Endothelial cell (in vitro differentiated cells): Measurements from ENCODE around the gene ADARB2. TPM values are rescaled to one million over a fixed set of nuclear protein-coding genes. Genes with fewer than 3 reads are reported as not detected.

Experiments used
- DNase-seq: peaks from one replicate; pipeline ENCODE4 v3.0.0; 2021; ENCODE audit warnings: low spot score
- H3K27ac Mint-ChIP-seq: one replicate; pipeline ENCODE4 v1.8.0; 2021; ENCODE audit warnings: mixed read lengths, inconsistent platforms; ENCODE audit not compliant: unreplicated experiment
- H3K27me3 Mint-ChIP-seq: one replicate; pipeline ENCODE4 v1.8.0; 2021; ENCODE audit warnings: mild to moderate bottlenecking, moderate library complexity, mixed read lengths, inconsistent platforms; ENCODE audit not compliant: unreplicated experiment
- H3K36me3 Mint-ChIP-seq: one replicate; pipeline ENCODE4 v1.8.0; 2021; ENCODE audit warnings: mild to moderate bottlenecking, low read depth, mixed read lengths, inconsistent platforms; ENCODE audit not compliant: unreplicated experiment
- H3K4me1 Mint-ChIP-seq: one replicate; pipeline ENCODE4 v1.8.0; 2021; ENCODE audit warnings: mild to moderate bottlenecking, mixed read lengths, inconsistent platforms; ENCODE audit not compliant: unreplicated experiment
- H3K4me3 Mint-ChIP-seq: one replicate; pipeline ENCODE4 v1.8.0; 2021; ENCODE audit warnings: mild to moderate bottlenecking, mixed read lengths, inconsistent platforms; ENCODE audit not compliant: unreplicated experiment
- H3K9me3 Mint-ChIP-seq: one replicate; pipeline ENCODE4 v1.8.0; 2021; ENCODE audit warnings: mixed read lengths, inconsistent platforms; ENCODE audit not compliant: unreplicated experiment
- CTCF ChIP-seq: fragments of 200-600 bp; sonication (generic); IDR thresholded peaks from one replicate; pipeline ENCODE4 v1.5.0; 2021; ENCODE audit warnings: antibody characterized with exemption; ENCODE audit not compliant: unreplicated experiment
- total RNA-seq: library from RNA; stranded (reverse); fragmentation: NEBNext Ultra II Directional; extraction: Animal tissue kit (Norgen Biotek cat#: 25700); gene quantifications from one replicate; pipeline ENCODE4 v1.2.1, GENCODE V29; 2021; ENCODE audit not compliant: unreplicated experiment

The ADARB2 gene
- total RNA-seq, 1 donor from 2014 or later, result 54.9 TPM

- DNase-seq, result no peak
- no peaks in the 10 kb centered on the region for H3K9me3 Mint-ChIP-seq
- TF ChIP-seq CTCF, result no peak
- H3K4me3 Mint-ChIP-seq, result no peak overlapping the region
- no peak overlapping the region for H3K27ac Mint-ChIP-seq
- H3K36me3 Mint-ChIP-seq, result no peaks in the 10 kb centered on the region
- no peaks in the 10 kb centered on the region for H3K4me1 Mint-ChIP-seq
- no peaks in the 10 kb centered on the region for H3K27me3 Mint-ChIP-seq
Measured at GRCh38 chr10:1498746-1499358, 238.5 kb downstream of the ADARB2 start.

GRCh38 chr10:1495915-1496517, 241.3 kb downstream of the ADARB2 start:
- no peaks in the 10 kb centered on the region for H3K36me3 Mint-ChIP-seq
- H3K4me3 Mint-ChIP-seq, result no peak overlapping the region
- no peaks in the 10 kb centered on the region for H3K4me1 Mint-ChIP-seq

GRCh38 chr10:1492641-1493040, 244.7 kb downstream of the ADARB2 start:
- H3K9me3 Mint-ChIP-seq, result no peaks in the 10 kb centered on the region
- no peak overlapping the region for H3K4me3 Mint-ChIP-seq
- DNase-seq, result no peak

More at GRCh38 chr10:1495915-1496517, 241.3 kb downstream of the ADARB2 start:
- no peaks in the 10 kb centered on the region for H3K27me3 Mint-ChIP-seq
- no peak for TF ChIP-seq CTCF
- H3K9me3 Mint-ChIP-seq, result no peaks in the 10 kb centered on the region
- DNase-seq, result no peak
- no peak overlapping the region for H3K27ac Mint-ChIP-seq

GRCh38 chr10:1491901-1492300, 245.4 kb downstream of the ADARB2 start:
- no peak overlapping the region for H3K27ac Mint-ChIP-seq
- H3K9me3 Mint-ChIP-seq, result no peaks in the 10 kb centered on the region
- no peak for TF ChIP-seq CTCF
- H3K27me3 Mint-ChIP-seq, result no peaks in the 10 kb centered on the region
- H3K36me3 Mint-ChIP-seq, result no peaks in the 10 kb centered on the region
- H3K4me3 Mint-ChIP-seq, result no peak overlapping the region
- no peak for DNase-seq
- H3K4me1 Mint-ChIP-seq, result no peaks in the 10 kb centered on the region

More at GRCh38 chr10:1492641-1493040, 244.7 kb downstream of the ADARB2 start:
- Mint-ChIP-seq H3K36me3 (no peaks in the 10 kb centered on the region), H3K4me1 (no peaks in the 10 kb centered on the region), H3K27me3 (no peaks in the 10 kb centered on the region), H3K27ac (no peak overlapping the region)
- TF ChIP-seq CTCF, result no peak

- no peaks in the 10 kb centered on the region for H3K9me3 Mint-ChIP-seq
- no peak overlapping the region for H3K4me3 Mint-ChIP-seq
- TF ChIP-seq CTCF, result no peak
- H3K36me3 Mint-ChIP-seq, result no peaks in the 10 kb centered on the region
- H3K27me3 Mint-ChIP-seq, result peaks cover 2% of the 10 kb centered on the region
- DNase-seq, result no peak
- no peaks in the 10 kb centered on the region for H3K4me1 Mint-ChIP-seq
- H3K27ac Mint-ChIP-seq, result no peak overlapping the region
Measured at GRCh38 chr10:1489801-1490200, 247.5 kb downstream of the ADARB2 start.
